SHP77 (cell line): ENCODE data around the gene PRR5L.
"Not testable (repeated sequence)": the region's sequence is repeated elsewhere in the genome, so short reads cannot be mapped to it uniquely, and the experiment has no call there.

Experiments
- DNase-seq, 2 experiments: peaks; one replicate each; lab custom pipeline; 2025; lab: John Stamatoyannopoulos, UW

The PRR5L gene

GRCh38 chr11:36462321-36462720 lies 166.2 kb downstream of the PRR5L start:
- DNase-seq = no peak

GRCh38 chr11:36463781-36464180 lies 167.7 kb downstream of the PRR5L start:
- DNase-seq = no peak

DNA sequence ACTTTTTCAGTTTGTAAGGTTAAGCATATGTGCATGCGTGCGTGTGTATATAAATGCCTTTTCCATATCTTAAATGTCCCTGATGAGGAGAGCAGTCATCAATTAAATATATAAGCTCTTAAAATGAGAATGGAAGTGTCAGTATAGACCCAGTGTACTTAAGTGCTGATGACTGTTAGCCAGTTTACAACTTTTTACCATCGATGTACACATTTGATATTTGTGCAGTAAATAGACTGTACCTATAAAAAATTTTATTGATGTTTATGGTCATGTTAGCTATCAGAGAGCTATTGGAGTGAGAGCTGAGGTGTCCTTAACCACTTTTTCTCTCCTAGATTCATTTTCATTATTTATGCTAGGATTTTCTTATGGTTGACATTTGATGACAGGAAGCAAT lies 168.6 kb downstream of the PRR5L start:
- no peak for DNase-seq

DNA sequence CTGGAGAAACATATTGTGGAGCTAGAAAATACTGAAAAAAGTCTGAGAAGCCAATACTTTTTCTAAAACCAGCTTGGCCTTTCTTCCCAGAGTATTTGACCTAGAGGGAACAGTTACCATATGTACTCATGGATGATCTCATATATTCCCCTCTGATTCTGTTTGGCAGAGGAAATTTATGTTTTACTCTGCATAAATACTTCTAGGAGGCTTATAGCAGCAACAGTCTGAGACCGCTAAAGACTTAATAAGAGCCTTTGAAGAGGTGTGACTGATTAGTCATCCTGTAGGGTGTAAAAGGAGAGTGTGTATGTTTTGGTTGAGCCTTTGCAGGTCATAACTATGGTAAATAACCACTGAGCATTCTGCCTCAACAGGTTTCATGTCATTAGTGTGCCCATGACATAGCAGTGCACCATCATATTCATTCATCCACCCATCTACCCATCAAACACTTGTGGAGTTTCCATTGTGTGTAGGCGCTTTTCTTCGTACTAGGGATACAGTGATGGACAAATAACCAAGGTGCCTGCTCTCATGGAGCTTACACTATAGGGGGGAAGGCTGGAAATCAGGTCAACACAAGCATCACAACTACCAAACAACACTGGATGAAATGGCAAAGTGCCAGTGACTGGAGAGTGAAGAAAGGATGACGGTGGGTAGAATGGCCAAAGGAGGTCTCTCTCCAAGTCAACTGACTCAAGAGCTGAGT lies 169.5 kb downstream of the PRR5L start:
- no peak for DNase-seq

DNA sequence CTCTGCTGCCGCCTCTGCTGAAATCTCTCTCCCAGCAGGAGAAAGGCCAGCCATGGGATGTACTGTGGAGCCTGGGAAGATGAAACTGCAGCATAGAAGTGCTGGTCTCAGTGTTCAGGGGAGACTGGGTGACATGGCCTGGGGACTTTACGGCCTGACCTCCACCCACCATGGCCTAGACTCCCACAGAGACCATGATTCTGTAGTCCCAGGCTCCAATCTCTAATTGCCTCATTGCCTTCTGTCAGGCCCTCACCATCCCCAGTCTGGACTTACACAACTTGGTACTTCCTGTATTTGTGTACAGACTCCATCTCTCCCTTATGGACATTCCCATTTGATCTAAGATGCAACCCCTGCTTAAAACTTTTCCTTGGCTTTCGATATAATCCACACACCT lies 170.9 kb downstream of the PRR5L start:
- no peak for DNase-seq

DNA sequence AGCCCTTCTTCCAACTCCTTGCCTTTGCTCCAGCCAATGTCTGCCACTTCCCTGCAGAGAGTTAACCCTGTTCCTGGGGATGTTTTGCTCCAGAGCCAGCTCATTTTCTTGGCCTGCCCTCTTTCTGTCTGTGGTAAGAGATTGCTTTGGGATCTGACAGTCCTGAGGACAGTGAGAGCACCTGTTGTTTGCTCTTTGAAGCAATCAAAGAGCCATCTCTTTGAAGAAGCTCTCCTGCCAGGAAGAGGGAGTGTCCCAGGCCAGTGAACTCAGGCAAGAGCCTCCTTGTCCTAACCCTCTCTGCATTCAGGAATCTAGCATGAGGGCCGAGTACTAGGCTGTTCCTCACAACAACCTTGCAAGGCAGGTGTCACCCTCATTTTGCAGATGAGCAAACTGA lies 171.8 kb downstream of the PRR5L start:
- DNase-seq = no peak

DNA sequence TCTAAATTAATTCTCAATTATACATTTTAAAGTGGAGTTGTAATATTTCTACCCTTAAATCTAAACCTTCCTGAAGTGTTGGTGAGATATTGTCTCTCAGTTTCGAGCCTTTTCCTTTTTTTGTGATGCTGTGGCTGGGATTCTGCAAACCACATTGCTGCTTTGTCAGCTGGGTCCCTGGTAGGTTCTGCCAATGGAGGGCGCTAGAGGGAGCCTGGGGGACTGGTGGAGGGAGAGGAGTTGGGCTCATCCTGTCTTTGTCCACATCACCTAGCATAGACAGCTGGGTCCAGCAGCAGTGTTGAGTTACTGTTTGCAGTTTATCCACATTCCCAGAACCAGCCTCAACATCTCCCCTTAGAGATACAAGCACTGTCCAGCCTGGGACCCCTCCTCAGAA lies 173.0 kb downstream of the PRR5L start:
- no peak for DNase-seq

GRCh38 chr11:36469881-36470802 lies 174.1 kb downstream of the PRR5L start:
- DNase-seq = no peak

DNA sequence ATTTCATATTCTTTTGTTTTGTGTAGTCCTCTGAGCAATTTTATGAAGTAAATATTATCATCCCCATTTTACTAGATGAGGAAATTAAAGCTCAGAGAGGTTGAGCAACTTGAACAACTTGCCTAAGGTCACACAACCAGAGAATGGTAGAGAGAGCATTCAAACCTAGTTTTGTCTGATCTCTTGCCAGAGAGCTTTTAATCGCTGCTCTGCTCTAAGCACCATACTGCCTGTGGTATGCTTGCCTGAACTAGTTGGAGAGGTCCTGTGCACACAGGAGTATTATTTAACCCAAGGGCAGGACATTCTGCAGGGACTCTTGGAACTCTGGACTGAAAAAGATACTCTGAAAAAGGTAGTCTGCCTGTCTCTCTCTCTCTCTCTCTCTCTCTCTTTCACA lies 175.5 kb downstream of the PRR5L start:
- no peak for DNase-seq

DNA sequence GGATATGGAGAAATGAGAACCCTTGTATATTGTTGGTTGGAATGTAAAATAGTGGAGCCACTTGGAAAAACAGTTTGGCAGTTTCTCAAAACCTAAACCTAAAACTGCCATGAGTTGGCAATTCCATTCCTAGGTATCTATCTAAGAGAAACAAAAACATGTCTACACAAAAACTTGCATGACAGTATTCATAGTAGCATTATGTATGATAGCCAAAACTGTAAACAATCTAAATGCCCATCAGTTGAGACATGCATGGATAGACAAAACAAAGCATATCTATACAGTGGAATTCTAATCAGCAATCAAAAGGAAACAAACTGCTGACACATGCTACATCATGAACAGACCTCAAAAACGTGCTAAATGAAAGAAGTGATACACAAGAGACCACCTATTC lies 179.1 kb downstream of the PRR5L start:
- no peak for DNase-seq

DNA sequence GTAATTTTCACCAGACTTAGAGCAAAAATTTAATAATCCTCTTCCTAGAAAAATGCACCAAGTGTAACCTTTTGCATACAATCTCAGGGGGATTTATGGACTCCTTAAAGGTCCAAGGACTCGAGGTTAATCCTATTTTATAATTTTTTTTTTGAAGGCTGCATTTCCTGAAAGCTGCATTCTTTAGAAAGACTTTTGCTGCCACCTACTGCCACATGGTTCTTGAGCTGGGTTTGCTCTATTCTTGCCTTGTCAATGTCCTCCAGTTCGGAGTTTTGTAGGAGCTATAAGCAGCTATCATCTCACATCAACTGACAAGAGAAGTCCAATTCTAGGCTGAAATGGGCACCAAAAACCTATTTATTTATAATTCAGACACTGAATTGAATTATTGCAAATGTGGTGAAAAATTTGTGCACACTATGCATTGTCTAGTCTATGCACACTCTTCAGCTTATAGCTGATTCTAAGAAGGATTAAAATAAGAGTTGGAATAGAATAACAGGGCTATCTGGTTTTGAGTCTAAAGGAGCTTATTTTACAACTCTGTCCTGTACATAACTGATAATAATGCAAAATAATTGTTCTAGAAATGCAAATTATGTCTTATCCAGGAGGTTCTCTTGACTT lies 182.7 kb downstream of the PRR5L start:
- peak in 1 of 2 experiments; percentile 13 for DNase-seq

GRCh38 chr11:36480833-36481232 lies 184.7 kb downstream of the PRR5L start:
- no peak for DNase-seq

DNA sequence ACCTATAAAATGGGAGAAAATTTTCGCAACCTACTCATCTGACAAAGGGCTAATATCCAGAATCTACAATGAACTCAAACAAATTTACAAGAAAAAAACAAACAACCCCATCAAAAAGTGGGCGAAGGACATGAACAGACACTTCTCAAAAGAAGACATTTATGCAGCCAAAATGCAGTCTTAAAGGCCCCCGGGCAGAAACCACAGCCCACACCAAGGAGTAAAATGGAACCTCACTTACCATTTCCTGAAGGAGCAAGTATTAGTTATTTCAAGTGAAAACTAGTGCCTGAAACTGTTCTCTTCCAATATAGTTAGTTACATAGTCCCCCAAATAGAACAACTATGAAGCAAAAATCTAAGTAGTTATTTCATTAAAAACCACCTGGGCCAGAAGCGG lies 187.0 kb downstream of the PRR5L start:
- DNase-seq = not testable (repeated sequence)

DNA sequence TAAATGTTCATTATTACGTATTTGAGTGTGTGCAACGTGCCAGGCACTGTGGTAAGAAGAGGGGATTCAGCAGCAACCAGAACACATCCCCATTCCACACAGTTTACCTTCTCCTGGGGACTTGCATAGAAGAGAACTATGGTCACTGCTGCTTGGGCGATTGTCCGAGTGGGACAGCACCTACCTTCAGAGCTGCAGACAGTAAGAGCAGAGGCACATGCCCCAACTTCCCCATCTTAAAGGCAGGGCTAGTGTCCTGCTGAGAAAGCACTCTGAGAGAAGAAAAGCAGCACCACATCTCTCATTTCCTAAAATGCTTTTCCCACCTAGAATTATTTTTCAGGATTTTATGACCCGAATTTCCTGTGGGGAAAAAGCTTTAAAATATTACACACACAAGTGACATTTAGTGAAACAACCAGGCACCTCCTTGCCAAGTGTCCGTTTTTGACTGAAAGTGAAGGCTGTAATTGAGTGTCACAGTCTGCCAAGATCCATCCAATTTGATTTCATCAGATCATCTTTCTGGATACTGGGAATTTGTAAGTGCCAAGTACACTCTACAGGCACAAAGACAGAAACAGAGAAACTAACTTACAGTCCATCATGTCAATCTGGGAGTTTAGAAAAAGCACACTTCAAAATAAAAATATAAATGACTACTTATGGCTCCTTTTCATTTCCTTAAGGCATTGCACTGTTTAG lies 189.4 kb downstream of the PRR5L start:
- no peak for DNase-seq

- no peak for DNase-seq
Observed at GRCh38 chr11:36487619-36488018, 191.5 kb downstream of the PRR5L start.

GRCh38 chr11:36488096-36488495 lies 192.0 kb downstream of the PRR5L start:
- DNase-seq = no peak

GRCh38 chr11:36490026-36490806 lies 194.1 kb downstream of the PRR5L start:
- DNase-seq = no peak

DNA sequence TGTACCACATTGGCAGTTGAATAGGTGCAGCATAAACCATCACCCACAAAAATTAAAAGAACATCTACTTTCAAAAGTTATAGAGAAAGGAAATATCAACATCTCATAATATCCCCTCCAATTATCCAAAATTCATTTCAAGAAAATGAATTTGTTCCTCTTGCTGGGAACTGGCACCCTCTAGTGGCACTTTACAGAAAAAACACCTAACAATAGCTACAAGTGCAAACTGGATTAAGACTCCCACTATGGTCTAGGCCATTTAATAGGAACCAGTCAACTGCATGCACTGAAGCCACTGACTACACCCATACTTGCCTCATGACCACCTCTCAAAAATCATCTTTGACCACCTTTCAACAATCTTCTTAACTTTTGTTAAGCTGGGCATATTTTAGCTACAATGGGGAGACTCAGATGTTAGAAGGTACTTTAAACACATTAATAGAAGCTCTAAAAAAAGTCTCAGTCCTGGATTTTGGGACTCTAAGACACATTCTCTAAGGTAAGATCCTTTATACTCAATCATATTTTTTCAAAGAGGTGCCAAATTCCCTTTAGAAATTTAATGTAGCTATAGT lies 196.7 kb downstream of the PRR5L start:
- DNase-seq = peak; percentile 33 to 35

DNA sequence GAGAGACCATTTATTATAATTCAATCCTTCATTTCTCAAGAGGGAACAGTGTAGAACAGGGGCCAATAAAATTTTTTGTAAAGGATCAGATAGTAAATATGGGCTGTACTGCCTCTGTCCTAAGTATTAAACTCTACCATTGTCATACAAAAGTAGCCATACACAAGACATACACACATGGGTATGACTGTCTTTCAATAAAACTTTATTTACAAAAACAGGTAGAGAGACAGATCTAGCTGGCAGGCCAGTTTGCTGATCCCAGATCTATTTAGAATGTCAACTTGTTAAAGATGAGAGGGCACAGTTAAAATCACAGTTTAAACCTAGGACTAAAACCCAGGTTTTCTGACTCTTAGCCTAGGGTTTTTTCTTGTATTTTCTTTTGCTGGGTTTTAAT lies 197.2 kb downstream of the PRR5L start:
- DNase-seq = no peak

DNA sequence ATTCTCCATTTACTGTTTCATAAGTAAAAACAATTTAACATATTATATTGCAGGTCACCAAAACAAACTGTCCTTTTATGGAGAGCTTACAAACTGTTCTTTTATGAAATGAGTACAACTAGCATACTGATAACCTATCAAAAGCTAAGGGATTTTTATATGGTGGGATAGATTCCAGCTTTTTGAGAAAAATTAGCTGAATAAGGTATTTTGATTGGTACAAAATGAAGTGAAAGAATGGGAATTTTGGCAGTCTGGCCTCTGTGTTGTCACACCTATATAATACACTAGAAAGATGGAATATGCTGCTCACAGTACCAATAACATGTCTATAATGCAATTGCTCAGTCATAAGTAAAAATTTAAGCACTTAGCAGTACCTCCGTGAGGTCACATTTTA lies 202.6 kb downstream of the PRR5L start:
- DNase-seq = no peak

DNA sequence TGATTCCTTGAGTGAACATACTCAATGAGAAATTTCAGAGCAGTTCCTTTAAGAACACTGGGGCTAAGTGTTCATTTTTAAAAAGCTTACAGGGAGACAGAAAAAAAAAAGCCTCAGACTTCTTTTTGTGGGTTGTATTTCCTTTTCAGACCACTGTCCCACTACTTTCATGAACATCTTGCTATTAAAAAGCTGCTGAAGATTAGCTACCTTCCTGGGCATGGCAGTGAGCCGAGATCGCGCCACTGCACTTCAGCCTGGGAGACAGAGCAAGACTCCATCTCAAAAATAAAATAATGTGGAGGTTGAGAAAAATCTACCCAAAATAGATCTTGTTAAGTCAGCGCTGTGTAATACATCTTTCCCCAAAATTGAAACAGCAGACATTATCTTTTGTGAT lies 203.2 kb downstream of the PRR5L start:
- DNase-seq = no peak
